HEK293 (cell line): ENCODE data around the gene TLR2.

ENCODE experiments used
- CTCF ChIP-seq: fragments of 450-650 bp; formaldehyde crosslinking; IDR thresholded peaks from 2 replicates; pipeline ENCODE4 v1.5.1; 2016; ENCODE audit warnings: missing biosample characterization, missing genetic modification characterization
- KLF9 ChIP-seq: fragments of 450-650 bp; formaldehyde crosslinking; IDR thresholded peaks from 2 replicates; pipeline ENCODE4 v1.5.1; 2016; ENCODE audit warnings: missing biosample characterization, missing genetic modification characterization, low read depth
- SCRT2 ChIP-seq: fragments of 450-650 bp; formaldehyde crosslinking; IDR thresholded peaks from 2 replicates; pipeline ENCODE4 v1.5.1; 2016; ENCODE audit warnings: missing biosample characterization, missing genetic modification characterization
- ZNF121 ChIP-seq: fragments of 450-650 bp; formaldehyde crosslinking; IDR thresholded peaks from 2 replicates; pipeline ENCODE4 v1.5.1; 2016; ENCODE audit warnings: missing biosample characterization, missing genetic modification characterization
- ZNF24 ChIP-seq: fragments of 450-650 bp; formaldehyde crosslinking; IDR thresholded peaks from 2 replicates; pipeline ENCODE4 v1.5.1; 2016; ENCODE audit warnings: missing biosample characterization, missing genetic modification characterization

GRCh38 chr4:153728660-153729059, 44.6 kb downstream of the TLR2 start:
- no peak for TF ChIP-seq CTCF (tag by site-specific recombination)
- no peak for TF ChIP-seq ZNF121 (tag by site-specific recombination)
- no peak for TF ChIP-seq ZNF24 (tag by site-specific recombination)
- no peak for TF ChIP-seq SCRT2 (tag by site-specific recombination)
- TF ChIP-seq KLF9 (tag by site-specific recombination), result no peak
